Measurements from ENCODE around the gene MAN2B1. TPM values are rescaled to one million over a fixed set of nuclear protein-coding genes. Genes with fewer than 3 reads are reported as not detected.
A peak's percentile ranks its signal among the peaks of the same experiment; 100 is the strongest.

Gene MAN2B1
- total and polyA plus RNA-seq, 2 of the 13 experiments (the other 11 are each of a cell fraction or from before 2014, with no cell fraction given) = 23.6 to 23.8 TPM

DNA sequence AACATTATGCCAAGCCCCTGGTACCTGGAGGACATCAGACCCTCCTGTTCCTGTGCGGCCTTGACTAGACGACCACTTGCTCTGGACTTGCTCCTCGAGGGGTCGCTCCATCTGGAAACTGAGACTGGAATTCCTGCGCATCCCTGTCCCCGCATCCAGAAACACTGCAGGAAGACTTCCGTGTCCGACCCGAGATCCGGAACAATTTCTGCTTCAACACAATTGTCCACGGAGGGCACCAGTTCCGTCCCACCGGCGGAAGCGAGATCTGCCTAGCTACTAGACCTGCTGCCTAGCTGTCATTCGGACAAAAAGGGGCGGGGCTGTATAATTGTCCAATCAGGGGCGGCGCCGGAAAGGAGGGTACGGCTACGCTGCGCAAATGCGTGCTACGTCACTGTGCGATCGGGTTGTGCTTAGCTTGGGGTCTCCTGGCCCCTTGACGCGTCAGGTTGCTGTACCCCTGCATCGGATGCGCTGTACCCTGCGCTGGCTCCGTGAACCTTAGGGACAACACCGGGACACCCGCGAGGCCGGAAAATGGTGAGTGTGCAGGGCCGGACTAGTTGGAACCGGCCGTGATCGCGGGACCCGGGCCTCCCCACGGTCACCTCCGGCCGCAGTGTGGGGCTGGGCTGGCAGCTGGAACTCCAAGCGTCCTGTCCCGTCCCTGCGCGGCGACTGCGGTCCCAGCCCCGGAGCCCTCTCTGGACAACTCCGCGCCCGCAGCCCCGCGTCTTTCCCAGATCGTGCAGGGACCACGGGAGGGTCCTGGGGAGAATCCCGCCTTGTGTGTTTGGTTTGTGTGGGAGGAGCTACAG is 55.8 kb downstream of the MAN2B1 start, which contains the start of the genes ZNF490 and ZNF791 (continued):
- peak; percentile 57 for TF ChIP-seq ZBTB7A (CRISPR knock-in tag; IDR thresholded peaks at IDR 0.05)
- no peak for TF ChIP-seq ZNF10 (CRISPR knock-in tag; IDR thresholded peaks at IDR 0.05; ENCODE audit: borderline replicate concordance, low read depth)
- TF ChIP-seq DPF2 (CRISPR knock-in tag; IDR thresholded peaks at IDR 0.05; ENCODE audit: borderline replicate concordance, low read depth) = no peak; the same call in 1 of the 2 replicates
- no peak for TF ChIP-seq ZBTB1 (CRISPR knock-in tag; IDR thresholded peaks at IDR 0.05; ENCODE audit: borderline replicate concordance)
- no peak for TF ChIP-seq FOXJ3 (CRISPR knock-in tag; IDR thresholded peaks at IDR 0.05; ENCODE audit: borderline replicate concordance)
- TF ChIP-seq KDM4B (CRISPR knock-in tag; IDR thresholded peaks at IDR 0.05) = 0 out of 2 replicates have a peak, but pooled peaks have one; percentile 45
- TF ChIP-seq, protein P1, sequence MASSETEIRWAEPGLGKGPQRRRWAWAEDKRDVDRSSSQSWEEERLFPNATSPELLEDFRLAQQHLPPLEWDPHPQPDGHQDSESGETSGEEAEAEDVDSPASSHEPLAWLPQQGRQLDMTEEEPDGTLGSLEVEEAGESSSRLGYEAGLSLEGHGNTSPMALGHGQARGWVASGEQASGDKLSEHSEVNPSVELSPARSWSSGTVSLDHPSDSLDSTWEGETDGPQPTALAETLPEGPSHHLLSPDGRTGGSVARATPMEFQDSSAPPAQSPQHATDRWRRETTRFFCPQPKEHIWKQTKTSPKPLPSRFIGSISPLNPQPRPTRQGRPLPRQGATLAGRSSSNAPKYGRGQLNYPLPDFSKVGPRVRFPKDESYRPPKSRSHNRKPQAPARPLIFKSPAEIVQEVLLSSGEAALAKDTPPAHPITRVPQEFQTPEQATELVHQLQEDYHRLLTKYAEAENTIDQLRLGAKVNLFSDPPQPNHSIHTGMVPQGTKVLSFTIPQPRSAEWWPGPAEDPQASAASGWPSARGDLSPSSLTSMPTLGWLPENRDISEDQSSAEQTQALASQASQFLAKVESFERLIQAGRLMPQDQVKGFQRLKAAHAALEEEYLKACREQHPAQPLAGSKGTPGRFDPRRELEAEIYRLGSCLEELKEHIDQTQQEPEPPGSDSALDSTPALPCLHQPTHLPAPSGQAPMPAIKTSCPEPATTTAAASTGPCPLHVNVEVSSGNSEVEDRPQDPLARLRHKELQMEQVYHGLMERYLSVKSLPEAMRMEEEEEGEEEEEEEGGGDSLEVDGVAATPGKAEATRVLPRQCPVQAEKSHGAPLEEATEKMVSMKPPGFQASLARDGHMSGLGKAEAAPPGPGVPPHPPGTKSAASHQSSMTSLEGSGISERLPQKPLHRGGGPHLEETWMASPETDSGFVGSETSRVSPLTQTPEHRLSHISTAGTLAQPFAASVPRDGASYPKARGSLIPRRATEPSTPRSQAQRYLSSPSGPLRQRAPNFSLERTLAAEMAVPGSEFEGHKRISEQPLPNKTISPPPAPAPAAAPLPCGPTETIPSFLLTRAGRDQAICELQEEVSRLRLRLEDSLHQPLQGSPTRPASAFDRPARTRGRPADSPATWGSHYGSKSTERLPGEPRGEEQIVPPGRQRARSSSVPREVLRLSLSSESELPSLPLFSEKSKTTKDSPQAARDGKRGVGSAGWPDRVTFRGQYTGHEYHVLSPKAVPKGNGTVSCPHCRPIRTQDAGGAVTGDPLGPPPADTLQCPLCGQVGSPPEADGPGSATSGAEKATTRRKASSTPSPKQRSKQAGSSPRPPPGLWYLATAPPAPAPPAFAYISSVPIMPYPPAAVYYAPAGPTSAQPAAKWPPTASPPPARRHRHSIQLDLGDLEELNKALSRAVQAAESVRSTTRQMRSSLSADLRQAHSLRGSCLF (CRISPR knock-in tag; IDR thresholded peaks at IDR 0.05; ENCODE audit: borderline replicate concordance) = no peak
- TF ChIP-seq ZNF747 (CRISPR knock-in tag; IDR thresholded peaks at IDR 0.05; ENCODE audit: borderline replicate concordance) = peak; percentile 48; the same call in 1 of the 2 replicates
- peak; percentile 73; the same call in 1 of the 2 replicates for TF ChIP-seq REPIN1 (CRISPR knock-in tag; IDR thresholded peaks at IDR 0.05; ENCODE audit: borderline replicate concordance, low read depth)
- 0 out of 2 replicates have a peak, but pooled peaks have one; percentile 46 for TF ChIP-seq ZSCAN25 (CRISPR knock-in tag; IDR thresholded peaks at IDR 0.05)
- TF ChIP-seq ZFP36L1 (CRISPR knock-in tag; IDR thresholded peaks at IDR 0.05) = no peak; the same call in 1 of the 2 replicates
- no peak for TF ChIP-seq SMC3 (IDR thresholded peaks at IDR 0.05; ENCODE audit: low read length)
- TF ChIP-seq, protein P2, sequence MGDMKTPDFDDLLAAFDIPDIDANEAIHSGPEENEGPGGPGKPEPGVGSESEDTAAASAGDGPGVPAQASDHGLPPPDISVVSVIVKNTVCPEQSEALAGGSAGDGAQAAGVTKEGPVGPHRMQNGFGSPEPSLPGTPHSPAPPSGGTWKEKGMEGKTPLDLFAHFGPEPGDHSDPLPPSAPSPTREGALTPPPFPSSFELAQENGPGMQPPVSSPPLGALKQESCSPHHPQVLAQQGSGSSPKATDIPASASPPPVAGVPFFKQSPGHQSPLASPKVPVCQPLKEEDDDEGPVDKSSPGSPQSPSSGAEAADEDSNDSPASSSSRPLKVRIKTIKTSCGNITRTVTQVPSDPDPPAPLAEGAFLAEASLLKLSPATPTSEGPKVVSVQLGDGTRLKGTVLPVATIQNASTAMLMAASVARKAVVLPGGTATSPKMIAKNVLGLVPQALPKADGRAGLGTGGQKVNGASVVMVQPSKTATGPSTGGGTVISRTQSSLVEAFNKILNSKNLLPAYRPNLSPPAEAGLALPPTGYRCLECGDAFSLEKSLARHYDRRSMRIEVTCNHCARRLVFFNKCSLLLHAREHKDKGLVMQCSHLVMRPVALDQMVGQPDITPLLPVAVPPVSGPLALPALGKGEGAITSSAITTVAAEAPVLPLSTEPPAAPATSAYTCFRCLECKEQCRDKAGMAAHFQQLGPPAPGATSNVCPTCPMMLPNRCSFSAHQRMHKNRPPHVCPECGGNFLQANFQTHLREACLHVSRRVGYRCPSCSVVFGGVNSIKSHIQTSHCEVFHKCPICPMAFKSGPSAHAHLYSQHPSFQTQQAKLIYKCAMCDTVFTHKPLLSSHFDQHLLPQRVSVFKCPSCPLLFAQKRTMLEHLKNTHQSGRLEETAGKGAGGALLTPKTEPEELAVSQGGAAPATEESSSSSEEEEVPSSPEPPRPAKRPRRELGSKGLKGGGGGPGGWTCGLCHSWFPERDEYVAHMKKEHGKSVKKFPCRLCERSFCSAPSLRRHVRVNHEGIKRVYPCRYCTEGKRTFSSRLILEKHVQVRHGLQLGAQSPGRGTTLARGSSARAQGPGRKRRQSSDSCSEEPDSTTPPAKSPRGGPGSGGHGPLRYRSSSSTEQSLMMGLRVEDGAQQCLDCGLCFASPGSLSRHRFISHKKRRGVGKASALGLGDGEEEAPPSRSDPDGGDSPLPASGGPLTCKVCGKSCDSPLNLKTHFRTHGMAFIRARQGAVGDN (CRISPR knock-in tag; IDR thresholded peaks at IDR 0.05) = peak; percentile 87
- no peak for TF ChIP-seq ZNF629 (CRISPR knock-in tag; conservative IDR thresholded peaks at IDR 0.05)
- TF ChIP-seq IRX3 (CRISPR knock-in tag; IDR thresholded peaks at IDR 0.05; ENCODE audit: borderline replicate concordance, low read depth) = 0 out of 2 replicates have a peak, but pooled peaks have one; percentile 46
- TF ChIP-seq GABPA (IDR thresholded peaks at IDR 0.05; ENCODE audit: low read depth, low read length) = peak; percentile 90
- peak; percentile 97 for TF ChIP-seq GABPA (CRISPR knock-in tag; IDR thresholded peaks at IDR 0.05; ENCODE audit: low read depth)

All from HepG2 (cell line).